ENCODE data around the gene XPNPEP1.

DNA sequence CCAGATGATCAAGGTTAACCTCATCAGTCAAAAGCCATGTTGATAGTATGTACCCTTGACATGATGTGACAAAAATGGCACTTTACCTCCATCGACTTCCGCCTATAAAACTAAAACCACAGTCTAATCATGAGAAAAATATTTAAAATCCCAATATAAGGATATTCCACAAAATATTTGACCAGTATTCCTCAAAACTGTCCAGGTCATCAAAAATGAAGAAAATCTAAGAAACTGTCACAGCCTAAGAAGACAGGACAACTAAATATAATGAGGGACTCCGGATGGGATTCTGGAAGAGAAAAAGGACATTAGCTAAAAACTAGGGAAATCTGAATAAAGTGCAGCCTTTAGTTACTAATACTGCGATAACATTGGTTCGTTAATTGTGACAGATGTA lies 67.6 kb downstream of the XPNPEP1 start:
- TF ChIP-seq, protein P1, sequence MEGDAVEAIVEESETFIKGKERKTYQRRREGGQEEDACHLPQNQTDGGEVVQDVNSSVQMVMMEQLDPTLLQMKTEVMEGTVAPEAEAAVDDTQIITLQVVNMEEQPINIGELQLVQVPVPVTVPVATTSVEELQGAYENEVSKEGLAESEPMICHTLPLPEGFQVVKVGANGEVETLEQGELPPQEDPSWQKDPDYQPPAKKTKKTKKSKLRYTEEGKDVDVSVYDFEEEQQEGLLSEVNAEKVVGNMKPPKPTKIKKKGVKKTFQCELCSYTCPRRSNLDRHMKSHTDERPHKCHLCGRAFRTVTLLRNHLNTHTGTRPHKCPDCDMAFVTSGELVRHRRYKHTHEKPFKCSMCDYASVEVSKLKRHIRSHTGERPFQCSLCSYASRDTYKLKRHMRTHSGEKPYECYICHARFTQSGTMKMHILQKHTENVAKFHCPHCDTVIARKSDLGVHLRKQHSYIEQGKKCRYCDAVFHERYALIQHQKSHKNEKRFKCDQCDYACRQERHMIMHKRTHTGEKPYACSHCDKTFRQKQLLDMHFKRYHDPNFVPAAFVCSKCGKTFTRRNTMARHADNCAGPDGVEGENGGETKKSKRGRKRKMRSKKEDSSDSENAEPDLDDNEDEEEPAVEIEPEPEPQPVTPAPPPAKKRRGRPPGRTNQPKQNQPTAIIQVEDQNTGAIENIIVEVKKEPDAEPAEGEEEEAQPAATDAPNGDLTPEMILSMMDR (IDR thresholded peaks at IDR 0.05): no peak
- no peak for TF ChIP-seq POLR2A (IDR thresholded peaks at IDR 0.05)
